IPS-11a (cell line): ENCODE measurements around the gene OR5AK2.
"Not testable (repeated sequence)": the region's sequence is repeated elsewhere in the genome, so short reads cannot be mapped to it uniquely, and the experiment has no call there.

Source experiments
- H3K4me3 ChIP-seq: one replicate; pipeline ENCODE4 v1.5.1; 2013; ENCODE audit warnings: low read depth, low read length, control low read depth

Gene OR5AK2

GRCh38 chr11:56988614-56989013 lies at the start of gene OR5AK2:
Gene OR5AK2 (plus strand): TSS chr11:56988914. CDS start chr11:56988914, 0 bp downstream.
- H3K4me3 ChIP-seq = no peak within 1 kb of the TSS

GRCh38 chr11:56945526-56945925 lies 43.2 kb upstream of the OR5AK2 start:
- not testable (repeated sequence) for H3K4me3 ChIP-seq

- H3K4me3 ChIP-seq = no peak overlapping the region
These were observed 39.7 kb upstream of the OR5AK2 start for GRCh38 chr11:56948991-56949515.

- H3K4me3 ChIP-seq = no peak overlapping the region
These were observed 38.2 kb upstream of the OR5AK2 start for GRCh38 chr11:56950510-56950909.

- not testable (repeated sequence) for H3K4me3 ChIP-seq
These were observed 34.8 kb upstream of the OR5AK2 start for GRCh38 chr11:56953907-56954306.

- H3K4me3 ChIP-seq = no peak overlapping the region
These were observed 27.1 kb upstream of the OR5AK2 start for GRCh38 chr11:56961609-56962008.

GRCh38 chr11:56967726-56968125 lies 21.0 kb upstream of the OR5AK2 start:
- H3K4me3 ChIP-seq = no peak overlapping the region

- H3K4me3 ChIP-seq = no peak overlapping the region
These were observed 20.2 kb upstream of the OR5AK2 start for GRCh38 chr11:56968524-56968923.

- no peak overlapping the region for H3K4me3 ChIP-seq
These were observed 11.4 kb upstream of the OR5AK2 start for GRCh38 chr11:56977314-56977713.

- H3K4me3 ChIP-seq = no peak overlapping the region
These were observed 2.0 kb downstream of the OR5AK2 start for GRCh38 chr11:56990702-56991101.

GRCh38 chr11:56994532-56994931 lies 5.8 kb downstream of the OR5AK2 start:
- no peak overlapping the region for H3K4me3 ChIP-seq

- H3K4me3 ChIP-seq = no peak overlapping the region
These were observed 13.1 kb downstream of the OR5AK2 start for GRCh38 chr11:57001674-57002401.

- H3K4me3 ChIP-seq = no peak overlapping the region
These were observed 19.7 kb downstream of the OR5AK2 start for GRCh38 chr11:57008373-57008772.

- no peak overlapping the region for H3K4me3 ChIP-seq
These were observed 27.0 kb downstream of the OR5AK2 start for GRCh38 chr11:57015679-57016078.

GRCh38 chr11:57031556-57031955 lies 42.8 kb downstream of the OR5AK2 start:
- H3K4me3 ChIP-seq = no peak overlapping the region
